ENCODE results near the gene PIK3AP1.

PIK3AP1 gene

DNA sequence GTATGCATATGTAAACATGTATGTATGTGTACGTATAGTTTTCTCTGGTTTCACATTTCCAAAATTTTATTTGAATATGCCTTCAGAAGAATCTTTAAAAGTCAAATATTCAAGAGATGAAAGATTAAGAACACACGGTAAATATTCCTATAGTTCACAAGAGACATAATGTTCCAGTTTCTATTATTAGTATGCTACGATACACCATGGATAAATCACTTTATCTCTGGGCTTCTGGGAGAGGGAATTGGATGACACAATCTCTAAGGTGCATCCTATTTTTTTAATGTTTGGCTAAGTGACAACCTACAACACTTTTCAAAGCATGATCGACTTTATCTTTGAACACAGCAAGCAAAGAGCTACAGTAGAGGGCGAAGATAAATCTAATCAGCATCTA, 147.3 kb downstream of the PIK3AP1 start:
- H3K4me3 ChIP-seq (ENCODE audit: low read length) = no peak overlapping the region
- TF ChIP-seq, protein P1, sequence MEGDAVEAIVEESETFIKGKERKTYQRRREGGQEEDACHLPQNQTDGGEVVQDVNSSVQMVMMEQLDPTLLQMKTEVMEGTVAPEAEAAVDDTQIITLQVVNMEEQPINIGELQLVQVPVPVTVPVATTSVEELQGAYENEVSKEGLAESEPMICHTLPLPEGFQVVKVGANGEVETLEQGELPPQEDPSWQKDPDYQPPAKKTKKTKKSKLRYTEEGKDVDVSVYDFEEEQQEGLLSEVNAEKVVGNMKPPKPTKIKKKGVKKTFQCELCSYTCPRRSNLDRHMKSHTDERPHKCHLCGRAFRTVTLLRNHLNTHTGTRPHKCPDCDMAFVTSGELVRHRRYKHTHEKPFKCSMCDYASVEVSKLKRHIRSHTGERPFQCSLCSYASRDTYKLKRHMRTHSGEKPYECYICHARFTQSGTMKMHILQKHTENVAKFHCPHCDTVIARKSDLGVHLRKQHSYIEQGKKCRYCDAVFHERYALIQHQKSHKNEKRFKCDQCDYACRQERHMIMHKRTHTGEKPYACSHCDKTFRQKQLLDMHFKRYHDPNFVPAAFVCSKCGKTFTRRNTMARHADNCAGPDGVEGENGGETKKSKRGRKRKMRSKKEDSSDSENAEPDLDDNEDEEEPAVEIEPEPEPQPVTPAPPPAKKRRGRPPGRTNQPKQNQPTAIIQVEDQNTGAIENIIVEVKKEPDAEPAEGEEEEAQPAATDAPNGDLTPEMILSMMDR (conservative IDR thresholded peaks at IDR 0.05; ENCODE audit: low read depth, low read length) = no peak
- no peak for DNase-seq (ENCODE audit: low read depth)

DNA sequence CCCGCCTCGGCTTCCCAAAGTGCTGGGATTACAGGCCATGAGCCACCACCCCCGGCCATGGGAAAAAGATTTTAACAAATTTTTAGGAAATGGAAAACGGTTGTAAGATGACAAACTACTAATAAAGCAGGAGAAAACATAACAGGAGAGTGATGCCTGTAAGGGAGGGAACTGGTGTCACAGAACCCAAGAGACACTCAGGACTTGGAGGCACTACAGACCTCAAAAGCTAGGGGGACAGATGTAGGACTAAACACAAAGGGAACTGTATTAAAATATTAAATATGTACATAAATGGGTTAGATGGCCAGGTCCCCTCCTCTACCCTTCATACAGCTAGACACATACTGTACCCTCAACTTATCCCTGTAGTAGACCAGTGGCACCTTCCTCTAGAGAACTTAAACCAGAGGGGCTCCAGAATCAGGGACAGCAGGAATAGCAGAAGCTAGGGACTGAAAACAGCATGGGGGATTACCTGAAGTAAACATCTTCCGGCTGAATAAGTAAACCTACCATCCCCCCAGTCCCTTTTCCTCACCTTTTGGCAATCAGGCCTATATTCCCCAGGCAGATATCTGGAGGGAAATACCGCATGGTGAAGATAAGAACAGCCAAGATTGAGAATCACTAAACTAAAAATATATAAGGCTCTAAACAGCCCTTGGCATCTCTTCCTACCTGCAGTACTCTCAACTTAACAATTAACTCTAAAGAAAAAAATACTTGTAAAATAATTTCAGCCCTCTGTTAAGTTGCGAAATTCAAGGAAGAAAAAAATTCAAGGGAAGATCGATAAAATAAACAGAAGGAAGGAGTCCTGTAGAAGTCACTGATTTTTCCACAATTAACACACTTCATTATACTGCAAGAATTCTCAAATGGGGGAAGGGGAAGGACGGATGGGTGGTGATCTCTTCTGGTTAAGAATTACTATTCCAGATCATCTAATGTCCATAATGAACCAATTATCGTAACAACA, 149.0 kb downstream of the PIK3AP1 start:
- no peak for DNase-seq (ENCODE audit: low read depth)
- H3K4me3 ChIP-seq (ENCODE audit: low read length) = no peak overlapping the region
- TF ChIP-seq, protein P1 (conservative IDR thresholded peaks at IDR 0.05; ENCODE audit: low read depth, low read length) = no peak

DNA sequence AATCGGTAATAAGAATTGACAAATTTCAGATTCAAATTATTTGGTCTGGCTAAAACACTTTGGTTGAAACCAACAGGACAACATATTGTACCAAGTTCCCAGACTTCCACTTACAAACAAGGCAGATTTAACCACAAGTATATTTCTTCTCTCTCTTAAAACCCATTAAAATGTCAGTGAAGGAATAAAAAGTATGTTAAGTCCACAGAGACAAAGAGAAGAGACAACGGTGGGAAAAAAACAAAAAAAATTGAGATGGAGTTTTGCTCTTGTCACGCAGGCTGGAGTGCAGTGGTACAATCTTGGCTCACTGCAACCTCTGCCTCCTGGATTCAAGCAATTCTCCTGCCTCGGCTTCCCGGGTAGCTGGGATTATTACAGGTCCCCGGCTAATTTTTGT, 149.8 kb downstream of the PIK3AP1 start:
- TF ChIP-seq, protein P1 (conservative IDR thresholded peaks at IDR 0.05; ENCODE audit: low read depth, low read length) = no peak
- no peak for DNase-seq (ENCODE audit: low read depth)
- H3K4me3 ChIP-seq (ENCODE audit: low read length) = no peak overlapping the region

DNA sequence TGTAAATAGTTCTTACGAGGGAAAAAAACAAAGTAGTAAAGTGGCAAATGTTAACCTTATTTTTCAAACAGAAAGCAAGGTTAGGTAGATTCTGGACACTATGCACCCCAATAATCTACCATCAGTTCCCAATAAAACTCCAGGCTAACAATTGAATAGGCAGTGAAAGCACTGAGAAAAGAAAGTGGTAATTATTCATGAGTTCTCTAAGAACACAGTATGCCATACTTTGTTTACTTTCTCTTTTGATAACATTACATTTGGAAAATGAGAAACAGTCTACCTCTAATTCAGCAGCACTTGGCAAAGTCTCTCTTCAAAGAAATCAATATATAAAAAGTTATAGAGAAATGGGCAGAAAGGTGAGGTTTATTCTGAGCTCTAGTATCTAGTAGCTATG, 151.9 kb downstream of the PIK3AP1 start:
- no peak for DNase-seq (ENCODE audit: low read depth)
- no peak overlapping the region for H3K4me3 ChIP-seq (ENCODE audit: low read length)
- TF ChIP-seq, protein P1 (conservative IDR thresholded peaks at IDR 0.05; ENCODE audit: low read depth, low read length) = no peak

DNA sequence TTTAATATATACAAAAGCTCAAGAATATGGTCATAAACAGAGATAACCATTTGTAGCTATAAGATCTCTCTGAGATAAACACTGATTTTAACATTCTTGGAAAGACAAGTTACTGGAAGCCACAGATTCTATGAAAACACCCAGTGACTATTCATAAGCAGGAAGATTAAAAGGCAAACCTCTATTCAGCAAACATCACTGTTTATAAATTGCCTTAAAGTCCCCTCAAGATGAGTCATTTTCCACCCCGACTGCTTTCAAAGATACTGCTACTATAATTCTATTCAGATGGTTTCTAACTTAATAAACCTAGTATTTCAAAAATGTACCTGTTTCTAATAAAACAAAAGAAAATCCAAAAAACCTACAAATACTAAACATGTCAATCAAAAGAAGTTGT, 154.5 kb downstream of the PIK3AP1 start:
- DNase-seq (ENCODE audit: low read depth) = no peak
- TF ChIP-seq, protein P1 (conservative IDR thresholded peaks at IDR 0.05; ENCODE audit: low read depth, low read length) = no peak
- no peak overlapping the region for H3K4me3 ChIP-seq (ENCODE audit: low read length)

DNA sequence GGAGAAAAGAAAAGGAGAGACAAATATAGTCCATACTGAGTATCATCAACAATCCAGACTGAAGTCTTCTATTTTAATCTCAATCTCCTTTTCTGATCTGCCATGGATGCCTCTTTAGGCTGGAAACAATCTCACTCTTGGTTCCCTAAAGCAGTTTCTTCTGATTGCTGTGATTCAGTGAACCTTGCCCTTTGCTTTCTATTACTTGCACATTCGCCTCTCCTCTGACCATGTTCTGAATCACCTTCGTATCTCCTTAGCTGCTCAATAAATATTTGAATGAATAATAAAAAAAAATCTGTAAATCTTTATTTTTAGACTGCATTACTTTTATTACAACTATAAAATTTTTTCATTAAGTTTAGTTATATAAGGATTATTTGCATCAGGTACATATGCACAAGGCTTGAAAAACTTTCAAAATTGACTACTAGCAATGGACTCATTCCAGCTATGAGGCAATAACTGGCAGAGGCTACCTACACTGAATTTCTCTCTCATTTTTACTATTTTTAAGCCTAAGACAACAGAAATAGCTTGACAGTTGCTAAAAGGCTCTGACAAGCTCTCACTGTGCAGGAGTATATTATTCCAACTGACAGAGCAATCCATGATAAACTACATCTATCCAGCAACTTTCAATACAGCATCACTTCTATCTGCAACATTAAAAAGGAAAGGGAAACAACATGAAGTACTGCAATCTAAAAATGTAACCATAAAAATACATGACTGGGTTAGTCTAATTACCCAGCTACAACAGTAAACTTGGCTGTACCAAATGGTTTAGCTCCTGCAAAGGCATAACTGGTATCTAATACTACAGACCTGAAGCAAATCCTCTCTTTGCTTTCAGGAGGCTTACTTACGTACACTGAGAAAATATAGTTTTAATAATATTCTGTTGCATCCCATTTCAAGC, 159.1 kb downstream of the PIK3AP1 start:
- no peak overlapping the region for H3K4me3 ChIP-seq (ENCODE audit: low read length)
- TF ChIP-seq, protein P1 (conservative IDR thresholded peaks at IDR 0.05; ENCODE audit: low read depth, low read length) = no peak
- DNase-seq (ENCODE audit: low read depth) = no peak
